EH (cell line): ENCODE data around the gene SLC26A5.

ENCODE experiments used
- DNase-seq: peaks from one replicate; pipeline ENCODE4 v3.0.0-alpha.2; 2015; ENCODE audit warnings: low read depth

Gene SLC26A5

GRCh38 chr7:103347507-103348267 is 98.3 kb downstream of the SLC26A5 start, which contains the start of gene PSMC2:
Gene PSMC2, plus strand, starts transcription at chr7:103347643. Its CDS starts 69 bp downstream, at chr7:103347712.
- peak; percentile 89 for DNase-seq

GRCh38 chr7:103346396-103346795 is 99.6 kb downstream of the SLC26A5 start:
- peak; percentile 9 for DNase-seq

- peak; percentile 93 for DNase-seq
Observed at GRCh38 chr7:103344453-103345149, 101.4 kb downstream of the SLC26A5 start, which contains the start of gene DNAJC2. Gene DNAJC2, minus strand, starts transcription at chr7:103344767. Its CDS starts 145 bp downstream, at chr7:103344622.

GRCh38 chr7:103343758-103344452 is 102.1 kb downstream of the SLC26A5 start:
- peak; percentile 48 for DNase-seq

GRCh38 chr7:103343332-103343731 is 102.7 kb downstream of the SLC26A5 start:
- no peak for DNase-seq

GRCh38 chr7:103341466-103341865 is 104.5 kb downstream of the SLC26A5 start:
- no peak for DNase-seq

GRCh38 chr7:103338864-103339263 is 107.1 kb downstream of the SLC26A5 start:
- no peak for DNase-seq

GRCh38 chr7:103336761-103337160 is 109.2 kb downstream of the SLC26A5 start:
- no peak for DNase-seq

- DNase-seq = no peak
Observed at GRCh38 chr7:103325744-103326143, 120.3 kb downstream of the SLC26A5 start.
